ENCODE measurements around the gene FAM217A. TPM values are rescaled to one million over a fixed set of nuclear protein-coding genes. Genes with fewer than 3 reads are reported as not detected.

Gene FAM217A
- total and polyA plus RNA-seq, 9 of the 15 experiments (the other 6 are each of a cell fraction or from before 2014, with no cell fraction given) = not detected

GRCh38 chr6:4021133-4021853, 57.6 kb downstream of the FAM217A start:
- DNase-seq (ENCODE audit: extremely low read depth in 1 of 4, low spot score in 3 of 4) = peak; percentile 77 to 99 (median 84)
- no peaks in the 10 kb centered on the region for H3K9me3 ChIP-seq (replicated peaks; ENCODE audit: control insufficient read depth, insufficient read depth, low read depth, low read length)
- H4K20me1 ChIP-seq (replicated peaks; ENCODE audit: control insufficient read depth, insufficient read depth, low read length) = peaks cover 15% of the 10 kb centered on the region
- ChIA-PET CTCF (ENCODE audit: low intra/inter-chr PET ratio) (no interaction called here), POLR2A (interaction anchor here (0.5 to 4.4 kb wide), 25 partner anchors 8 to 1037 kb away, joined by 3 to 41 read pairs (median 3); no protein-coding TSS in a partner anchor)
- H3K79me2 ChIP-seq (ENCODE audit: control insufficient read depth, insufficient read depth, low read length) = peaks cover 91% of the 10 kb centered on the region
- intact Hi-C loops (cut with micrococcal nuclease) (loop anchor here (2.0 to 10.0 kb wide), 2 partner anchors 114 to 666 kb away; partner anchors contain the start of gene ECI2), in situ Hi-C loops (cut with MboI) (no loop called here)
- ATAC-seq = peak; percentile 75
- H3K9ac ChIP-seq (ENCODE audit: insufficient read depth in 1 of 2, low read depth in 2 of 2, low read length in 2 of 2) = peak overlapping the region; percentile 94 to 99
- H3K4me3 ChIP-seq = peak overlapping the region; percentile 80
- no TSS peak for BruUV-seq (replicated peaks)
- H3K9me1 ChIP-seq (ENCODE audit: control insufficient read depth, insufficient read depth, low read length) = peaks cover 7% of the 10 kb centered on the region
- H3K27ac ChIP-seq (ENCODE audit: extremely low read depth, low read depth, low read length) = peak overlapping the region; percentile 90
- peak; percentile 95 for FAIRE-seq
- no peaks in the 10 kb centered on the region for H3K27me3 ChIP-seq (ENCODE audit: control insufficient read depth in 2 of 2, insufficient read depth in 2 of 2, low read length in 2 of 2)
- H3K4me1 ChIP-seq (replicated peaks in 1 of 2; ENCODE audit: control insufficient read depth in 2 of 2, insufficient read depth in 2 of 2, low read length in 2 of 2) = peaks cover 15 to 22% of the 10 kb centered on the region in 2 experiments; a peak in 4 of 5 replicates
- WGBS (ENCODE audit: insufficient coverage, low coverage, missing lambda C conversion rate) = under 1% methylated on average over 64 of the region's 65 CpGs
- peak overlapping the region; percentile 79 for H3K4me2 ChIP-seq (ENCODE audit: insufficient read depth, low read length)
- H3K36me3 ChIP-seq (ENCODE audit: control insufficient read depth, insufficient read depth, low read length) = peaks cover 31% of the 10 kb centered on the region; the same call in 2 of the 3 replicates
- peak overlapping the region; percentile 89 for H2AFZ ChIP-seq (ENCODE audit: low read depth, low read length)
- TF ChIP-seq THAP7 (CRISPR knock-in tag; IDR thresholded peaks at IDR 0.05) (peak; percentile 73; the same call in 1 of the 2 replicates), ZNF24 (IDR thresholded peaks at IDR 0.05) (peak; percentile 12; the same call in 1 of the 2 replicates), SIX5 (IDR thresholded peaks at IDR 0.05; ENCODE audit: borderline replicate concordance in 1 of 2, insufficient read depth in 1 of 2, low read depth in 1 of 2, low read length in 2 of 2) (no peak), NFATC3 (IDR thresholded peaks at IDR 0.05) (no peak; the same call in 1 of the 2 replicates), MEF2A (IDR thresholded peaks at IDR 0.05; ENCODE audit: control insufficient read depth, low read depth, low read length) (no peak), RCOR1 (IDR thresholded peaks at IDR 0.05; ENCODE audit: borderline replicate concordance in 1 of 2, low read depth in 2 of 2, low read length in 2 of 2) (0 out of 4 replicates have a peak, but pooled peaks of 1 of the 2 experiments have one; percentile 47), ZNF740 (CRISPR knock-in tag; IDR thresholded peaks at IDR 0.05) (peak; percentile 60; the same call in 1 of the 2 replicates), ZNF740 (tag; IDR thresholded peaks at IDR 0.05) (no peak), ZBTB26 (CRISPR knock-in tag; IDR thresholded peaks at IDR 0.05) (peak; percentile 52; the same call in 1 of the 2 replicates), ZBTB17 (CRISPR knock-in tag; IDR thresholded peaks at IDR 0.05) (peak; percentile 95), NR4A1 (CRISPR knock-in tag; IDR thresholded peaks at IDR 0.05) (no peak), NR4A1 (tag; IDR thresholded peaks at IDR 0.05) (peak; percentile 47; the same call in 1 of the 2 replicates), ZNF586 (CRISPR knock-in tag; conservative IDR thresholded peaks at IDR 0.05) (no peak), ZNF124 (CRISPR knock-in tag; IDR thresholded peaks at IDR 0.05) (no peak), ZNF668 (CRISPR knock-in tag; IDR thresholded peaks at IDR 0.05) (no peak), TOE1 (IDR thresholded peaks at IDR 0.05; ENCODE audit: borderline replicate concordance) (no peak; the same call in none of the 2 replicates), TOE1 (CRISPR knock-in tag; IDR thresholded peaks at IDR 0.05; ENCODE audit: borderline replicate concordance, low read depth) (peak; percentile 56; the same call in 1 of the 2 replicates), ZKSCAN3 (CRISPR knock-in tag; IDR thresholded peaks at IDR 0.05) (no peak)
